K562 (cell line): Measurements from ENCODE around the gene ACSS2. TPM values are rescaled to one million over a fixed set of nuclear protein-coding genes. Genes with fewer than 3 reads are reported as not detected.

ENCODE experiments used
- ARNT ChIP-seq, 2 experiments: fragments of 450-650 bp; IDR thresholded peaks; 2 replicates each; pipeline ENCODE4 v1.6.1; 2016; ENCODE audit warnings: mild to moderate bottlenecking in 1 of 2
- ATF7 ChIP-seq: fragments of 450-650 bp; IDR thresholded peaks from 2 replicates; pipeline ENCODE4 v1.7.1; 2014; ENCODE audit warnings: mild to moderate bottlenecking, moderate library complexity
- CHD2 ChIP-seq: IDR thresholded peaks from 2 replicates; pipeline ENCODE4 v1.6.1; 2011; ENCODE audit warnings: low read depth, low read length
- HMG20A ChIP-seq: fragments of 450-650 bp; formaldehyde crosslinking; conservative IDR thresholded peaks from 2 replicates; pipeline ENCODE4 v1.4.0; 2020; ENCODE audit warnings: mild to moderate bottlenecking, mixed read lengths
- MBD2 ChIP-seq: sonication (generic); IDR thresholded peaks from 2 replicates; pipeline ENCODE4 v1.6.1; 2016; ENCODE audit warnings: low read depth, borderline replicate concordance
- NONO ChIP-seq, 2 experiments: fragments of 200-400 bp in 1 of 2; fragments of 450-650 bp in 1 of 2; formaldehyde crosslinking in 1 of 2; IDR thresholded peaks; 2 replicates each; pipeline ENCODE4 v1.6.1; 2017; ENCODE audit warnings: low read depth in 2 of 2, mild to moderate bottlenecking in 2 of 2, moderate library complexity in 2 of 2, low read length in 1 of 2
- PHF8 ChIP-seq: fragments of 200-600 bp; sonication (generic); IDR thresholded peaks from 2 replicates; pipeline ENCODE4 v1.6.1; 2012; ENCODE audit warnings: mixed run types, mild to moderate bottlenecking, inconsistent platforms, low read length, moderate library complexity, borderline replicate concordance
- PTBP1 ChIP-seq: fragments of 200-400 bp; formaldehyde crosslinking; IDR thresholded peaks from 2 replicates; pipeline ENCODE4 v1.6.1; 2017; ENCODE audit warnings: low read depth, low read length
- SP1 ChIP-seq: sonication (generic); formaldehyde crosslinking; IDR thresholded peaks from 2 replicates; pipeline ENCODE4 v1.8.1; 2022; ENCODE audit warnings: mild to moderate bottlenecking, missing genetic modification reagents
- ZFPM2 ChIP-seq: fragments of 250-450 bp; sonication (Bioruptor Pico); IDR thresholded peaks from 2 replicates; pipeline ENCODE4 v1.5.1; 2022; ENCODE audit warnings: mild to moderate bottlenecking
- ZNF507 ChIP-seq: conservative IDR thresholded peaks from 2 replicates; pipeline ENCODE4 v1.6.1; 2017; ENCODE audit warnings: missing genetic modification characterization, missing compliant biosample characterization
- ZNF584 ChIP-seq: fragments of 200-800 bp; sonication (Bioruptor generic); IDR thresholded peaks from 2 replicates; pipeline ENCODE4 v1.6.1; 2016; ENCODE audit warnings: low read depth, mild to moderate bottlenecking, missing genetic modification characterization, missing compliant biosample characterization
- ZNF586 ChIP-seq: fragments of 450-650 bp; formaldehyde crosslinking; conservative IDR thresholded peaks from 2 replicates; pipeline ENCODE4 v1.4.0; 2020; ENCODE audit warnings: mild to moderate bottlenecking, moderate library complexity
- ZNF780A ChIP-seq: fragments of 250-450 bp; sonication (Bioruptor Pico); IDR thresholded peaks from 2 replicates; pipeline ENCODE4 v1.5.0; 2021; ENCODE audit warnings: mild to moderate bottlenecking
- polyA plus RNA-seq, 8 experiments: library from polyadenylated mRNA; depleted of rRNA in 4 of 8; stranded (reverse) in 5 of 8; unstranded in 3 of 8; fragments of >200 nt; fragmentation: Nextera tagmentation in 2 of 8; fragmentation: Illumina TruSeq in 1 of 8; extraction: Ambion mirVana in 2 of 8; extraction: Trizol in 1 of 8; gene quantifications; 2 replicates each; pipeline versions ENCODE4 v1.2.1 to v1.2.3, GENCODE V29; 2011 to 2014; ENCODE audit warnings: inconsistent platforms in 1 of 8, missing spikeins in 1 of 8
- total RNA-seq, 7 experiments: library from RNA; depleted of rRNA in 6 of 7; stranded (reverse); fragments of >200 nt in 6 of 7; fragmentation: Illumina TruSeq in 2 of 7; extraction: Trizol in 2 of 7; gene quantifications; 2 replicates each; pipeline versions ENCODE4 v1.2.1 to v1.2.3, GENCODE V29; 2011 to 2021; ENCODE audit warnings: low replicate concordance in 1 of 7
- TF ChIP-seq, protein P1 (sequence below): sonication (generic); formaldehyde crosslinking; IDR thresholded peaks from 2 replicates; pipeline ENCODE4 v1.8.0; 2023; ENCODE audit warnings: mild to moderate bottlenecking, missing genetic modification reagents
- TF ChIP-seq, protein P2 (sequence below): fragments of 250-450 bp; sonication (Bioruptor Pico); IDR thresholded peaks from 2 replicates; pipeline ENCODE4 v1.8.0; 2022; ENCODE audit warnings: inconsistent platforms
- TF ChIP-seq, protein P3 (sequence below): sonication (generic); formaldehyde crosslinking; IDR thresholded peaks from 2 replicates; pipeline ENCODE4 v1.8.1; 2023; ENCODE audit warnings: mild to moderate bottlenecking, missing genetic modification reagents
- TF ChIP-seq, protein P4 (sequence below): sonication (generic); formaldehyde crosslinking; IDR thresholded peaks from 2 replicates; pipeline ENCODE4 v1.8.0; 2023; ENCODE audit warnings: mild to moderate bottlenecking, missing genetic modification reagents
- TF ChIP-seq, protein P5 (sequence below): fragments of 250-450 bp; sonication (Bioruptor Pico); IDR thresholded peaks from 2 replicates; pipeline ENCODE4 v1.5.0; 2021

Gene ACSS2
- total and polyA plus RNA-seq, 9 of the 15 experiments (the other 6 are each of a cell fraction or from before 2014, with no cell fraction given), result 21.9 to 246 (median 66.2) TPM

DNA sequence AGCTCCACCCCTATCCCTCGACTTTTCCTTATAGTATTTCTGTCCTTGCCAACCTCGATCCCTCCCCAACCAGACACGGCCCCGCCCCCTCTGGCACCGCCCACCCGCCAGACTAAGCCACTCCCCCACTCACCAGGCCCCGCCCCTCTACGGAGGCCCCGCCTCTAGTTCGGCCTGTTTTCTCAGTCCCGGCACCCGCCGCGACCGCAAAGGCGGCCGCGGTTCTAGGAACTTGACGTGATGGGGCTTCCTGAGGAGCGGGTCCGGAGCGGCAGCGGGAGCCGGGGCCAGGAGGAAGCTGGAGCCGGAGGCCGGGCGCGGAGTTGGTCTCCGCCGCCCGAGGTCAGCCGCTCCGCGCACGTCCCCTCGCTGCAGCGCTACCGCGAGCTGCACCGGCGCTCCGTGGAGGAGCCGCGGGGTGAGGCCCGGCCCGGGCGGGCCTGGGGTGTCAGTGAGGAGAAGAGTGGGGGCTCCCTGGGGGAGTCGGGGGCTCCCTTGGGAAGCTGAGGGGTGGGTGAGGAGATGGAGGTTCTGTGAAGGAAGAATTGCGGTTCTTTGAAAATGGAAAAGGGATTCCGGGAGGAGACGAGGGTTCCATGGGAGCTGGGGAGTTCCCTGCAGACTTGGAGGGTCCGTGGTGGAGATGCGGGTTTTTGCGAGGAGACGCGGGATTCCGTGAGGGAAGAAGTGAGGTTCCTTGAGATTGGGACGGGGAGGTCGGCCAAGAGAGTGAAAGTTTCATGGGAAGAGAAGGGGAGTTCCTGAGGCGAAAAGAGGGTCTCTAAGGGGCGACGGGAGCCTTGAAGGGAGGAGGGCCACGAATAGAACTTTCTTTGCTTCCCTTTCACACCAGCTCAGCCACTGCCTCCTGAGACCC, at the start of gene ACSS2 (continued):
- TF ChIP-seq, protein P1, sequence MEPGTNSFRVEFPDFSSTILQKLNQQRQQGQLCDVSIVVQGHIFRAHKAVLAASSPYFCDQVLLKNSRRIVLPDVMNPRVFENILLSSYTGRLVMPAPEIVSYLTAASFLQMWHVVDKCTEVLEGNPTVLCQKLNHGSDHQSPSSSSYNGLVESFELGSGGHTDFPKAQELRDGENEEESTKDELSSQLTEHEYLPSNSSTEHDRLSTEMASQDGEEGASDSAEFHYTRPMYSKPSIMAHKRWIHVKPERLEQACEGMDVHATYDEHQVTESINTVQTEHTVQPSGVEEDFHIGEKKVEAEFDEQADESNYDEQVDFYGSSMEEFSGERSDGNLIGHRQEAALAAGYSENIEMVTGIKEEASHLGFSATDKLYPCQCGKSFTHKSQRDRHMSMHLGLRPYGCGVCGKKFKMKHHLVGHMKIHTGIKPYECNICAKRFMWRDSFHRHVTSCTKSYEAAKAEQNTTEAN, result no peak
- TF ChIP-seq, protein P2, sequence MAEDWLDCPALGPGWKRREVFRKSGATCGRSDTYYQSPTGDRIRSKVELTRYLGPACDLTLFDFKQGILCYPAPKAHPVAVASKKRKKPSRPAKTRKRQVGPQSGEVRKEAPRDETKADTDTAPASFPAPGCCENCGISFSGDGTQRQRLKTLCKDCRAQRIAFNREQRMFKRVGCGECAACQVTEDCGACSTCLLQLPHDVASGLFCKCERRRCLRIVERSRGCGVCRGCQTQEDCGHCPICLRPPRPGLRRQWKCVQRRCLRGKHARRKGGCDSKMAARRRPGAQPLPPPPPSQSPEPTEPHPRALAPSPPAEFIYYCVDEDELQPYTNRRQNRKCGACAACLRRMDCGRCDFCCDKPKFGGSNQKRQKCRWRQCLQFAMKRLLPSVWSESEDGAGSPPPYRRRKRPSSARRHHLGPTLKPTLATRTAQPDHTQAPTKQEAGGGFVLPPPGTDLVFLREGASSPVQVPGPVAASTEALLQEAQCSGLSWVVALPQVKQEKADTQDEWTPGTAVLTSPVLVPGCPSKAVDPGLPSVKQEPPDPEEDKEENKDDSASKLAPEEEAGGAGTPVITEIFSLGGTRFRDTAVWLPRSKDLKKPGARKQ (CRISPR knock-in tag), result no peak
- TF ChIP-seq HMG20A (CRISPR knock-in tag) (no peak), ZNF586 (CRISPR knock-in tag) (no peak), MBD2 (no peak; the same call in 1 of the 2 replicates), SP1 (CRISPR knock-in tag) (peak; percentile 66), ZNF507 (no peak), ARNT (IDR thresholded peaks at IDR 0.05) (no peak), ZNF780A (no peak), ZNF584 (CRISPR knock-in tag) (no peak), NONO (IDR thresholded peaks at IDR 0.05; ENCODE audit: low read depth in 2 of 2, low read length in 1 of 2) (peak in 1 of 2 experiments; percentile 77; a peak in 1 of 4 replicates), PTBP1 (no peak), CHD2 (no peak), PHF8 (peak; percentile 82; the same call in 1 of the 2 replicates), ATF7 (no peak; the same call in 1 of the 2 replicates), ZFPM2 (no peak)
- TF ChIP-seq, protein P3, sequence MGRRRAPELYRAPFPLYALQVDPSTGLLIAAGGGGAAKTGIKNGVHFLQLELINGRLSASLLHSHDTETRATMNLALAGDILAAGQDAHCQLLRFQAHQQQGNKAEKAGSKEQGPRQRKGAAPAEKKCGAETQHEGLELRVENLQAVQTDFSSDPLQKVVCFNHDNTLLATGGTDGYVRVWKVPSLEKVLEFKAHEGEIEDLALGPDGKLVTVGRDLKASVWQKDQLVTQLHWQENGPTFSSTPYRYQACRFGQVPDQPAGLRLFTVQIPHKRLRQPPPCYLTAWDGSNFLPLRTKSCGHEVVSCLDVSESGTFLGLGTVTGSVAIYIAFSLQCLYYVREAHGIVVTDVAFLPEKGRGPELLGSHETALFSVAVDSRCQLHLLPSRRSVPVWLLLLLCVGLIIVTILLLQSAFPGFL (CRISPR knock-in tag), result no peak
- TF ChIP-seq, protein P4, sequence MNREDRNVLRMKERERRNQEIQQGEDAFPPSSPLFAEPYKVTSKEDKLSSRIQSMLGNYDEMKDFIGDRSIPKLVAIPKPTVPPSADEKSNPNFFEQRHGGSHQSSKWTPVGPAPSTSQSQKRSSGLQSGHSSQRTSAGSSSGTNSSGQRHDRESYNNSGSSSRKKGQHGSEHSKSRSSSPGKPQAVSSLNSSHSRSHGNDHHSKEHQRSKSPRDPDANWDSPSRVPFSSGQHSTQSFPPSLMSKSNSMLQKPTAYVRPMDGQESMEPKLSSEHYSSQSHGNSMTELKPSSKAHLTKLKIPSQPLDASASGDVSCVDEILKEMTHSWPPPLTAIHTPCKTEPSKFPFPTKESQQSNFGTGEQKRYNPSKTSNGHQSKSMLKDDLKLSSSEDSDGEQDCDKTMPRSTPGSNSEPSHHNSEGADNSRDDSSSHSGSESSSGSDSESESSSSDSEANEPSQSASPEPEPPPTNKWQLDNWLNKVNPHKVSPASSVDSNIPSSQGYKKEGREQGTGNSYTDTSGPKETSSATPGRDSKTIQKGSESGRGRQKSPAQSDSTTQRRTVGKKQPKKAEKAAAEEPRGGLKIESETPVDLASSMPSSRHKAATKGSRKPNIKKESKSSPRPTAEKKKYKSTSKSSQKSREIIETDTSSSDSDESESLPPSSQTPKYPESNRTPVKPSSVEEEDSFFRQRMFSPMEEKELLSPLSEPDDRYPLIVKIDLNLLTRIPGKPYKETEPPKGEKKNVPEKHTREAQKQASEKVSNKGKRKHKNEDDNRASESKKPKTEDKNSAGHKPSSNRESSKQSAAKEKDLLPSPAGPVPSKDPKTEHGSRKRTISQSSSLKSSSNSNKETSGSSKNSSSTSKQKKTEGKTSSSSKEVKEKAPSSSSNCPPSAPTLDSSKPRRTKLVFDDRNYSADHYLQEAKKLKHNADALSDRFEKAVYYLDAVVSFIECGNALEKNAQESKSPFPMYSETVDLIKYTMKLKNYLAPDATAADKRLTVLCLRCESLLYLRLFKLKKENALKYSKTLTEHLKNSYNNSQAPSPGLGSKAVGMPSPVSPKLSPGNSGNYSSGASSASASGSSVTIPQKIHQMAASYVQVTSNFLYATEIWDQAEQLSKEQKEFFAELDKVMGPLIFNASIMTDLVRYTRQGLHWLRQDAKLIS (CRISPR knock-in tag), result no peak
- TF ChIP-seq, protein P5, sequence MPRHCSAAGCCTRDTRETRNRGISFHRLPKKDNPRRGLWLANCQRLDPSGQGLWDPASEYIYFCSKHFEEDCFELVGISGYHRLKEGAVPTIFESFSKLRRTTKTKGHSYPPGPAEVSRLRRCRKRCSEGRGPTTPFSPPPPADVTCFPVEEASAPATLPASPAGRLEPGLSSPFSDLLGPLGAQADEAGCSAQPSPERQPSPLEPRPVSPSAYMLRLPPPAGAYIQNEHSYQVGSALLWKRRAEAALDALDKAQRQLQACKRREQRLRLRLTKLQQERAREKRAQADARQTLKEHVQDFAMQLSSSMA (CRISPR knock-in tag), result no peak
